Fibroblast of villous mesenchyme (primary cell): ENCODE measurements around the gene TLE5. TPM values are rescaled to one million over a fixed set of nuclear protein-coding genes. Genes with fewer than 3 reads are reported as not detected.
"Not testable (repeated sequence)": the region's sequence is repeated elsewhere in the genome, so short reads cannot be mapped to it uniquely, and the experiment has no call there.

ENCODE experiments used
- DNase-seq: peaks from one replicate; pipeline ENCODE4 v3.0.0-alpha.2; 2010; ENCODE audit warnings: low read depth
- H3K4me3 ChIP-seq: 2 replicates; pipeline ENCODE4 v1.5.1; 2011; ENCODE audit warnings: low read depth, mild to moderate bottlenecking, low read length
- CTCF ChIP-seq: IDR thresholded peaks from 2 replicates; pipeline ENCODE4 v1.5.1; 2012; ENCODE audit warnings: low read depth, mild to moderate bottlenecking, low read length; ENCODE audit not compliant: insufficient read depth
- total RNA-seq: library from RNA; depleted of rRNA; stranded (reverse); fragments of >200 nt; gene quantifications from 2 replicates; pipeline ENCODE4 v1.2.3, GENCODE V29; 2012

The TLE5 gene
- total RNA-seq, 1 donor = 289 TPM

GRCh38 chr19:3041327-3041726 lies 21.0 kb downstream of the TLE5 start:
- no peak for TF ChIP-seq CTCF
- no peak for DNase-seq
- no peak overlapping the region for H3K4me3 ChIP-seq

- DNase-seq = no peak
- no peak overlapping the region for H3K4me3 ChIP-seq
- TF ChIP-seq CTCF = no peak
Observed at GRCh38 chr19:3039641-3040077, 22.6 kb downstream of the TLE5 start.

GRCh38 chr19:3039125-3039524 lies 23.2 kb downstream of the TLE5 start:
- no peak for DNase-seq
- TF ChIP-seq CTCF = no peak
- no peak overlapping the region for H3K4me3 ChIP-seq

- H3K4me3 ChIP-seq = no peak overlapping the region
- no peak for TF ChIP-seq CTCF
- no peak for DNase-seq
Observed at GRCh38 chr19:3038214-3038613, 24.1 kb downstream of the TLE5 start.

- DNase-seq, H3K4me3 ChIP-seq: not testable (repeated sequence)
Observed at GRCh38 chr19:3036977-3037544, 25.2 kb downstream of the TLE5 start.

GRCh38 chr19:3036119-3036976 lies 25.9 kb downstream of the TLE5 start:
- no peak for TF ChIP-seq CTCF
- H3K4me3 ChIP-seq = peak overlapping the region; percentile 67
- DNase-seq = peak; percentile 91

- peak; percentile 100 for DNase-seq
- TF ChIP-seq CTCF = no peak
- peak overlapping the region; percentile 67 for H3K4me3 ChIP-seq
Observed at GRCh38 chr19:3035542-3036118, 26.7 kb downstream of the TLE5 start.
